ENCODE measurements around the gene NLRC5.
A peak's percentile ranks its signal among the peaks of the same experiment; 100 is the strongest.

NLRC5 gene

GRCh38 chr16:56947604-56947995 is 41.8 kb upstream of the NLRC5 start:
- DNase-seq: no peak
- Histone ChIP-seq H3K79me2 (ENCODE audit: low read length) (peaks cover 9% of the 10 kb centered on the region; the same call in 1 of the 2 replicates), H3K9ac (ENCODE audit: low read length) (no peak overlapping the region), H3K27ac (ENCODE audit: low read length) (peak overlapping the region; percentile 40; the same call in 1 of the 2 replicates), H3K36me3 (replicated peaks; ENCODE audit: insufficient read depth, low read length) (peaks cover 21% of the 10 kb centered on the region), H3K9me2 (replicated peaks; ENCODE audit: insufficient read depth, low read length) (no peaks in the 10 kb centered on the region), H3K4me2 (ENCODE audit: low read depth, low read length) (no peak overlapping the region), H2AFZ (ENCODE audit: low read length) (no peak overlapping the region), H3K4me1 (ENCODE audit: low read length) (peaks cover 31% of the 10 kb centered on the region), H3F3A (ENCODE audit: insufficient read depth, low read length) (peaks cover 82% of the 10 kb centered on the region), H3K27me3 (replicated peaks; ENCODE audit: insufficient read depth, low read length) (no peaks in the 10 kb centered on the region), H4K20me1 (ENCODE audit: insufficient read depth, low read length) (peaks cover 22% of the 10 kb centered on the region), H3K4me3 (ENCODE audit: low read length) (no peak overlapping the region), H3K9me3 (replicated peaks; ENCODE audit: insufficient read depth, low read length) (no peaks in the 10 kb centered on the region)
- TF ChIP-seq EZH2phosphoT487 (IDR thresholded peaks at IDR 0.05; ENCODE audit: low read length) (no peak), CTCF (IDR thresholded peaks at IDR 0.05; ENCODE audit: low read length) (no peak), EZH2 (optimal IDR thresholded peaks at IDR 0.05; ENCODE audit: low read depth, low read length) (no peak)

- Histone ChIP-seq H3K4me2 (ENCODE audit: low read depth, low read length) (no peak overlapping the region), H3K27ac (ENCODE audit: low read length) (peak overlapping the region; percentile 5; the same call in 1 of the 2 replicates), H3K36me3 (replicated peaks; ENCODE audit: insufficient read depth, low read length) (peaks cover 15% of the 10 kb centered on the region; the same call in 1 of the 2 replicates)
Observed at GRCh38 chr16:56948234-56948633, 41.1 kb upstream of the NLRC5 start.

GRCh38 chr16:56950051-56950450 is 39.3 kb upstream of the NLRC5 start:
- no peak for TF ChIP-seq EZH2 (optimal IDR thresholded peaks at IDR 0.05; ENCODE audit: low read depth, low read length)
- no peak for TF ChIP-seq CTCF (IDR thresholded peaks at IDR 0.05; ENCODE audit: low read length)
- TF ChIP-seq EZH2phosphoT487 (IDR thresholded peaks at IDR 0.05; ENCODE audit: low read length): no peak
- 0 out of 2 replicates have a peak, but pooled peaks cover under 1% of the 10 kb centered on the region for H3K36me3 ChIP-seq (replicated peaks; ENCODE audit: insufficient read depth, low read length)
- H3K27ac ChIP-seq (ENCODE audit: low read length): peak overlapping the region; percentile 48; the same call in 1 of the 2 replicates
- H3K4me1 ChIP-seq (ENCODE audit: low read length): peaks cover 16% of the 10 kb centered on the region
- H3K9me3 ChIP-seq (replicated peaks; ENCODE audit: insufficient read depth, low read length): no peaks in the 10 kb centered on the region
- no peak for DNase-seq
- H3K4me3 ChIP-seq (ENCODE audit: low read length): no peak overlapping the region
- H3K9me2 ChIP-seq (replicated peaks; ENCODE audit: insufficient read depth, low read length): no peaks in the 10 kb centered on the region
- no peak overlapping the region for H3K4me2 ChIP-seq (ENCODE audit: low read depth, low read length)
- peaks cover 58% of the 10 kb centered on the region for H3F3A ChIP-seq (ENCODE audit: insufficient read depth, low read length)
- H3K79me2 ChIP-seq (ENCODE audit: low read length): no peaks in the 10 kb centered on the region
- H3K27me3 ChIP-seq (replicated peaks; ENCODE audit: insufficient read depth, low read length): no peaks in the 10 kb centered on the region
- H2AFZ ChIP-seq (ENCODE audit: low read length): no peak overlapping the region
- no peak overlapping the region for H3K9ac ChIP-seq (ENCODE audit: low read length)
- H4K20me1 ChIP-seq (ENCODE audit: insufficient read depth, low read length): 0 out of 2 replicates have a peak, but pooled peaks cover 4% of the 10 kb centered on the region

More at GRCh38 chr16:56948234-56948633, 41.1 kb upstream of the NLRC5 start:
- DNase-seq: no peak
- H3K9me2 ChIP-seq (replicated peaks; ENCODE audit: insufficient read depth, low read length): no peaks in the 10 kb centered on the region
- peaks cover 3% of the 10 kb centered on the region; the same call in 1 of the 2 replicates for H3K79me2 ChIP-seq (ENCODE audit: low read length)
- peaks cover 76% of the 10 kb centered on the region for H3F3A ChIP-seq (ENCODE audit: insufficient read depth, low read length)
- no peak overlapping the region for H3K9ac ChIP-seq (ENCODE audit: low read length)
- peaks cover 17% of the 10 kb centered on the region for H4K20me1 ChIP-seq (ENCODE audit: insufficient read depth, low read length)
- no peaks in the 10 kb centered on the region for H3K9me3 ChIP-seq (replicated peaks; ENCODE audit: insufficient read depth, low read length)
- H3K4me1 ChIP-seq (ENCODE audit: low read length): peaks cover 25% of the 10 kb centered on the region
- TF ChIP-seq CTCF (IDR thresholded peaks at IDR 0.05; ENCODE audit: low read length) (no peak), EZH2phosphoT487 (IDR thresholded peaks at IDR 0.05; ENCODE audit: low read length) (no peak), EZH2 (optimal IDR thresholded peaks at IDR 0.05; ENCODE audit: low read depth, low read length) (no peak)
- no peak overlapping the region for H2AFZ ChIP-seq (ENCODE audit: low read length)
- H3K27me3 ChIP-seq (replicated peaks; ENCODE audit: insufficient read depth, low read length): no peaks in the 10 kb centered on the region
- H3K4me3 ChIP-seq (ENCODE audit: low read length): no peak overlapping the region
